ENCODE results near the gene MAGEC1.

DNA sequence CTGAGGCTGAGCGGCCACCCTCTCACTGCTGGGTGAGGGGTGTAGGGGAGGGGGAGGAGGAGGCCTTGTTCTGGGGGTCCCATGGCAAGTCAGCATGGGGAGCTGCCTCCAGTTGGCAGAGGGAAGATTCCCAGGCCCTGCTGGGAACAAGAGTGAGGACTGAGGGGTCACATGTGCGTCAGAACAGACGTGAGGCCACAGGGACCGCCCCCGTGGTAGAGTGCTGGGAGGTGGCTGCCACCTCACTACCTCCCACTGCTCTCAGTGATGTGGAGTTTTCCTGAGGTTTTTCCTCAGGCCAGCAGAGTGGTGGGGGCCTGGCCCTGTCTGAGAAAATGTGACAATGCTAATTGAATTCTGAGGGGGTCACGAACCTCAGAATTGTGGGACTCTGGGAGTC, 568 bp downstream of the MAGEC1 start:
- TF ChIP-seq CTCF (IDR thresholded peaks at IDR 0.05): no peak
- TF ChIP-seq POLR2A (IDR thresholded peaks at IDR 0.05; ENCODE audit: low read depth): no peak
- no peak for TF ChIP-seq EP300 (IDR thresholded peaks at IDR 0.05)

Data from esophagus muscularis mucosa (tissue), 4 donors.